H1 (cell line): ENCODE results near the gene ZNF609. TPM values are rescaled to one million over a fixed set of nuclear protein-coding genes. Genes with fewer than 3 reads are reported as not detected.

ENCODE experiments used
- CTCF ChIA-PET: fragments of 300-600 bp; sonication (Branson Sonifier 250); formaldehyde crosslinking; loops from one replicate; lab custom pipeline; 2021; ENCODE audit not compliant: partially characterized antibody; lab: Charles Lee
- POLR2A ChIA-PET: fragments of 300-600 bp; sonication (Branson Sonifier 250); formaldehyde crosslinking; loops from one replicate; lab custom pipeline; 2021; ENCODE audit warnings: inconsistent platforms; ENCODE audit not compliant: partially characterized antibody; lab: Charles Lee
- DNase-seq, 2 experiments: peaks; one replicate each; pipeline versions ENCODE4 v3.0.0 to v3.0.0-alpha.2; 2010 to 2022; ENCODE audit warnings: low spot score in 2 of 2, low read depth in 1 of 2, mixed read lengths in 1 of 2
- FAIRE-seq: peaks from 2 replicates; lab custom pipeline; 2011; peaks lifted over from hg19 to GRCh38; lab: Jason Lieb, UNC
- H2AFZ ChIP-seq: 2 replicates; pipeline ENCODE4 v1.8.1; 2012; ENCODE audit warnings: low read length, inconsistent platforms
- H2AK5ac ChIP-seq: 2 replicates; pipeline ENCODE4 v1.6.1; 2013; ENCODE audit warnings: low read depth, low read length
- H2BK120ac ChIP-seq: replicated peaks from 2 replicates; pipeline ENCODE3; 2013; ENCODE audit warnings: low read depth, low read length, inconsistent platforms
- H2BK12ac ChIP-seq: 2 replicates; pipeline ENCODE4 v1.6.1; 2013; ENCODE audit warnings: low read depth, low read length
- H2BK15ac ChIP-seq: 2 replicates; pipeline ENCODE4 v1.6.1; 2013; ENCODE audit warnings: low read length
- H2BK20ac ChIP-seq: 2 replicates; pipeline ENCODE4 v1.6.1; 2013; ENCODE audit warnings: low read length
- H2BK5ac ChIP-seq: 2 replicates; pipeline ENCODE4 v1.6.1; 2013; ENCODE audit warnings: low read depth, low read length
- H3K14ac ChIP-seq: 2 replicates; pipeline ENCODE4 v1.6.1; 2013; ENCODE audit warnings: inconsistent platforms; ENCODE audit not compliant: insufficient read length
- H3K18ac ChIP-seq: 2 replicates; pipeline ENCODE4 v1.6.1; 2013; ENCODE audit warnings: low read length; ENCODE audit errors: extremely low read depth
- H3K23ac ChIP-seq: 2 replicates; pipeline ENCODE4 v1.6.1; 2013; ENCODE audit warnings: inconsistent platforms; ENCODE audit not compliant: insufficient read length
- H3K23me2 ChIP-seq: 2 replicates; pipeline ENCODE4 v1.6.1; 2013; ENCODE audit warnings: low read depth, low read length
- H3K27ac ChIP-seq: 2 replicates; pipeline ENCODE4 v1.6.1; 2011; ENCODE audit warnings: low read depth, low read length, inconsistent platforms
- H3K27me3 ChIP-seq, 4 experiments: replicated peaks in 1 of 4; 1 replicate in 1 of 4; 2 replicates in 3 of 4; pipeline versions ENCODE4 v1.6.1 to v1.8.1; 2011 to 2013; ENCODE audit warnings: low read length in 3 of 4, mild to moderate bottlenecking in 3 of 4, inconsistent platforms in 2 of 4, mixed read lengths in 2 of 4, moderate library complexity in 1 of 4; ENCODE audit not compliant: control insufficient read depth in 3 of 4, insufficient read depth in 3 of 4; ENCODE audit errors: extremely low read depth in 1 of 4
- H3K36me3 ChIP-seq, 4 experiments: 2 replicates each; pipeline versions ENCODE4 v1.6.1 to v1.8.1; 2011 to 2013; ENCODE audit warnings: mild to moderate bottlenecking in 4 of 4, low read length in 3 of 4, moderate library complexity in 2 of 4, control low read depth in 1 of 4, inconsistent platforms in 1 of 4; ENCODE audit not compliant: insufficient read depth in 4 of 4, control insufficient read depth in 2 of 4
- H3K4ac ChIP-seq: replicated peaks from 2 replicates; pipeline ENCODE3; 2013; ENCODE audit warnings: low read length, low read depth, mixed read lengths, inconsistent platforms; ENCODE audit not compliant: insufficient read length
- H3K4me1 ChIP-seq, 4 experiments: replicated peaks in 1 of 4; 1 replicate in 1 of 4; 2 replicates in 3 of 4; pipeline versions ENCODE4 v1.6.1 to v1.8.1; 2011 to 2013; ENCODE audit warnings: low read length in 3 of 4, inconsistent platforms in 2 of 4, mixed read lengths in 1 of 4; ENCODE audit not compliant: insufficient read depth in 4 of 4, control insufficient read depth in 3 of 4
- H3K4me2 ChIP-seq, 2 experiments: 2 replicates each; pipeline versions ENCODE4 v1.6.1 to v1.8.1; 2011 to 2013; ENCODE audit warnings: low read depth in 2 of 2, low read length in 2 of 2, control low read depth in 1 of 2, inconsistent platforms in 1 of 2, mild to moderate bottlenecking in 1 of 2; ENCODE audit not compliant: insufficient read depth in 1 of 2
- H3K4me3 ChIP-seq, 4 experiments: fragments of 200-600, 300-600 bp in 1 of 4; sonication (generic), shearing (Covaris generic), sonication (Bioruptor Twin) in 1 of 4; 2 replicates each; pipeline versions ENCODE4 v1.5.1 to v1.8.1; 2011 to 2016; ENCODE audit warnings: low read length in 4 of 4, low read depth in 3 of 4, control low read depth in 2 of 4, inconsistent platforms in 2 of 4, mild to moderate bottlenecking in 2 of 4, mixed read lengths in 1 of 4, moderate library complexity in 1 of 4; ENCODE audit not compliant: insufficient read depth in 2 of 4; ENCODE audit errors: extremely low read depth in 1 of 4
- H3K56ac ChIP-seq: replicated peaks from 2 replicates; pipeline ENCODE3; 2013; ENCODE audit warnings: low read depth, mild to moderate bottlenecking, mixed read lengths, low read length, inconsistent platforms; ENCODE audit not compliant: insufficient read length
- H3K79me1 ChIP-seq: 2 replicates; pipeline ENCODE4 v1.6.1; 2013; ENCODE audit warnings: low read depth, low read length, control low read depth
- H3K79me2 ChIP-seq, 2 experiments: 2 replicates each; pipeline versions ENCODE4 v1.6.1 to v1.8.1; 2012 to 2013; ENCODE audit warnings: low read length in 2 of 2, mild to moderate bottlenecking in 2 of 2, inconsistent platforms in 1 of 2; ENCODE audit not compliant: insufficient read depth in 2 of 2, control insufficient read depth in 1 of 2
- H3K9ac ChIP-seq, 4 experiments: replicated peaks in 1 of 4; 1 replicate in 1 of 4; 2 replicates in 3 of 4; pipeline versions ENCODE4 v1.6.1 to v1.8.1; 2011 to 2013; ENCODE audit warnings: low read depth in 3 of 4, low read length in 3 of 4, control low read depth in 2 of 4, mild to moderate bottlenecking in 2 of 4, moderate library complexity in 2 of 4, inconsistent platforms in 1 of 4; ENCODE audit errors: extremely low read depth in 1 of 4
- H3K9me3 ChIP-seq, 2 experiments: 2 replicates each; pipeline versions ENCODE4 v1.6.1 to v1.8.1; 2012 to 2013; ENCODE audit warnings: mild to moderate bottlenecking in 2 of 2, moderate library complexity in 2 of 2, control low read depth in 1 of 2, inconsistent platforms in 1 of 2, low read depth in 1 of 2, low read length in 1 of 2, mixed read lengths in 1 of 2; ENCODE audit not compliant: insufficient read depth in 2 of 2
- H4K20me1 ChIP-seq, 2 experiments: replicated peaks in 1 of 2; 2 replicates each; pipeline versions ENCODE3 to v1.8.1; 2011 to 2013; ENCODE audit warnings: inconsistent platforms in 2 of 2, low read length in 2 of 2, mild to moderate bottlenecking in 1 of 2; ENCODE audit not compliant: insufficient read depth in 2 of 2, control insufficient read depth in 1 of 2
- H4K5ac ChIP-seq: 2 replicates; pipeline ENCODE4 v1.6.1; 2013; ENCODE audit warnings: low read length, low read depth, mixed read lengths, inconsistent platforms; ENCODE audit not compliant: insufficient read length
- H4K8ac ChIP-seq: 2 replicates; pipeline ENCODE4 v1.8.0; 2013; ENCODE audit warnings: mild to moderate bottlenecking, moderate library complexity, low read length, inconsistent platforms; ENCODE audit not compliant: insufficient read depth; ENCODE audit errors: extremely low read depth
- H4K91ac ChIP-seq: replicated peaks from 2 replicates; pipeline ENCODE3; 2013; ENCODE audit warnings: low read length, mixed read lengths, inconsistent platforms; ENCODE audit not compliant: insufficient read length
- ASH2L ChIP-seq: fragments of 200-600, 300-600 bp; sonication (generic); IDR thresholded peaks from one replicate; pipeline ENCODE4 v1.7.1; 2017; ENCODE audit warnings: low read length
- ATF3 ChIP-seq: IDR thresholded peaks from 2 replicates; pipeline ENCODE4 v1.6.1; 2011; ENCODE audit warnings: low read depth, mild to moderate bottlenecking, low read length; ENCODE audit not compliant: insufficient read depth
- CHD1 ChIP-seq: IDR thresholded peaks from 2 replicates; pipeline ENCODE4 v1.6.1; 2012; ENCODE audit warnings: low read depth, low read length, improper control_type of control experiment
- GABPA ChIP-seq: IDR thresholded peaks from 2 replicates; pipeline ENCODE4 v1.6.1; 2011; ENCODE audit warnings: mild to moderate bottlenecking, low read length, moderate library complexity, borderline replicate concordance; ENCODE audit not compliant: insufficient read depth
- POLR2A ChIP-seq, 2 experiments: IDR thresholded peaks; 1 replicate in 1 of 2; 2 replicates in 1 of 2; pipeline ENCODE4 v1.6.1; 2011; ENCODE audit warnings: low read depth in 2 of 2, low read length in 2 of 2, mild to moderate bottlenecking in 2 of 2; ENCODE audit errors: control extremely low read depth in 1 of 2
- POLR2AphosphoS5 ChIP-seq: IDR thresholded peaks from 2 replicates; pipeline ENCODE4 v1.6.1; 2011; ENCODE audit warnings: low read depth, low read length
- POU5F1 ChIP-seq: IDR thresholded peaks from 2 replicates; pipeline ENCODE4 v1.6.1; 2011; ENCODE audit warnings: low read depth, mild to moderate bottlenecking, low read length, moderate library complexity
- SP1 ChIP-seq: IDR thresholded peaks from 2 replicates; pipeline ENCODE4 v1.6.1; 2011; ENCODE audit warnings: low read depth, low read length
- SP4 ChIP-seq: IDR thresholded peaks from 2 replicates; pipeline ENCODE4 v1.6.1; 2012; ENCODE audit warnings: low read length, inconsistent platforms
- WGBS, 2 experiments: shearing (Covaris generic) in 1 of 2; methylation state at CpG; one replicate each; pipeline versions ENCODE4 v1.1.6 to v1.1.7; 2013 to 2015; ENCODE audit warnings: low lambda C conversion rate in 2 of 2, mixed read lengths in 2 of 2, inconsistent platforms in 1 of 2, low coverage in 1 of 2, missing lambda C conversion rate in 1 of 2; ENCODE audit not compliant: insufficient replicate concordance in 2 of 2, insufficient coverage in 1 of 2, insufficient read length in 1 of 2; ENCODE audit errors: extremely low coverage in 1 of 2, missing lambda C conversion rate in 1 of 2; 5-methylcytosine and 5-hydroxymethylcytosine counted together
- polyA plus RNA-seq, 7 experiments: library from polyadenylated mRNA; depleted of rRNA in 3 of 7; stranded (reverse) in 5 of 7; unstranded in 2 of 7; fragments of >200 nt in 5 of 7; fragments of 200-250 nt in 2 of 7; gene quantifications; 1 replicate in 5 of 7; 2 replicates in 1 of 7; 4 replicates in 1 of 7; pipeline versions ENCODE4 v1.2.1 to v1.2.3, GENCODE V29; 2011 to 2013; ENCODE audit warnings: missing spikeins in 2 of 7, mixed read lengths in 2 of 7
- total RNA-seq: library from RNA; stranded (reverse); fragmentation: NEBNext Ultra II Directional; extraction: Animal tissue kit (Norgen Biotek cat#: 25700); gene quantifications from 2 replicates; pipeline ENCODE4 v1.2.1, GENCODE V29; 2021

The ZNF609 gene
- total and polyA plus RNA-seq, 2 of the 8 experiments (the other 6 are each of a cell fraction or from before 2014, with no cell fraction given): 15.5 to 47.8 TPM

DNA sequence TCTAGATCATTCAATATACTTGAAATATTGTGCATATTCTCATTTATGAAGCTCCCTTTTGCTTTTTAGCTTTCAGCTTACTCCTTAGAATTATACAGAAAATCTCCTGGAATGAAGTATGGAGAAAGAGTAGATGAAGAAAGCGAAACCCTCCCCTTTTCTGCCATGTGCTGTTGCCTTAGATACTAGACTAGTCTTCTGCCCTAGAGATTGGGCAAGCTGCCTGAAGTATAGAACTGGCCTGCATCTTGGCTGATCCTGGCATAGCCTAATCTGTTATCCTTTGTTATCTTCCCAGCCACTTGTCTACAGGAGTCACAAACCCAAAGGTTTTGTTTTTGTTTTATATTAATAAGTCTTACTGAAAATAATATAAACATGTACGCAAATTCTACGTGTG, 176.2 kb downstream of the ZNF609 start:
- Histone ChIP-seq H3K9me3 (peaks cover 0 to 3% of the 10 kb centered on the region in 2 experiments; a peak in 2 of 4 replicates), H2BK5ac (no peak overlapping the region), H3K4me3 (no peak overlapping the region), H2AK5ac (no peak overlapping the region), H2AFZ (no peak overlapping the region), H3K79me2 (peaks cover 4 to 69% of the 10 kb centered on the region in 2 experiments), H3K27me3 (no peaks in the 10 kb centered on the region)
- 91% methylated on average over 3 of the region's 3 CpGs; no CpG with 5 or more reads in 1 of the 2 experiments for WGBS, 2 experiments
- TF ChIP-seq ASH2L (no peak), POLR2AphosphoS5 (no peak), SP4 (no peak), ATF3 (no peak), SP1 (no peak), GABPA (no peak), POLR2A (IDR thresholded peaks at IDR 0.05; ENCODE audit: control extremely low read depth in 1 of 2, low read depth in 2 of 2, low read length in 2 of 2) (no peak), CHD1 (no peak), POU5F1 (no peak)
- TF ChIP-seq, all 59 proteins: peak for 0
- no peak overlapping the region for H3K4me2 ChIP-seq
- no peak overlapping the region for H3K4ac ChIP-seq
- no peak overlapping the region for H3K14ac ChIP-seq
- H3K9ac ChIP-seq: no peak overlapping the region
- ChIA-PET POLR2A (interaction anchor here (1.2 to 4.1 kb wide), 4 partner anchors 8 to 17 kb away, joined by 3 to 25 read pairs (median 5); no protein-coding TSS in a partner anchor), CTCF (interaction anchor here (1.3 to 3.7 kb wide), 4 partner anchors 12 to 70 kb away, joined by 4 to 18 read pairs (median 8); no protein-coding TSS in a partner anchor)
- H2BK12ac ChIP-seq: no peak overlapping the region
- no peak overlapping the region for H3K18ac ChIP-seq
- peaks cover 9 to 21% (median 18%) of the 10 kb centered on the region in 4 experiments; a peak in 6 of 7 replicates for H3K4me1 ChIP-seq
- H4K5ac ChIP-seq: no peak overlapping the region
- H3K23me2 ChIP-seq: no peaks in the 10 kb centered on the region
- peaks cover 6% of the 10 kb centered on the region for H3K79me1 ChIP-seq
- H3K23ac ChIP-seq: no peak overlapping the region
- H3K56ac ChIP-seq: no peak overlapping the region
- FAIRE-seq (no peak), DNase-seq (no peak)
- no peak overlapping the region for H3K27ac ChIP-seq
- no peak overlapping the region for H4K8ac ChIP-seq
- no peak overlapping the region for H2BK15ac ChIP-seq
- peaks cover 0 to 3% of the 10 kb centered on the region in 2 experiments for H4K20me1 ChIP-seq
- no peak overlapping the region for H2BK120ac ChIP-seq
- H3K36me3 ChIP-seq: no peaks in the 10 kb centered on the region; a peak in 1 of 8 replicates
- H4K91ac ChIP-seq: no peak overlapping the region
- no peak overlapping the region for H2BK20ac ChIP-seq
